Coronary artery (tissue), 2 donors: ENCODE data around the gene KRT71.

Source experiments
- DNase-seq: peaks from one replicate; pipeline ENCODE4 v3.0.0-alpha.2; 2017; ENCODE audit warnings: low spot score
- H3K27ac ChIP-seq, 2 donors: fragments of 200-600 bp; sonication (generic); one replicate each; pipeline ENCODE4 v1.5.1; 2016 to 2019
- H3K4me3 ChIP-seq: fragments of 200-600 bp; sonication (generic); 2 replicates; pipeline ENCODE4 v1.5.1; 2016; ENCODE audit warnings: mild to moderate bottlenecking, moderate library complexity
- CTCF ChIP-seq: fragments of 200-600 bp; sonication (generic); IDR thresholded peaks from one replicate; pipeline ENCODE4 v1.5.1; 2019; ENCODE audit warnings: antibody characterized with exemption

KRT71 gene

GRCh38 chr12:52498946-52499345 lies 54.0 kb downstream of the KRT71 start:
- DNase-seq: no peak
- Histone ChIP-seq H3K4me3 (no peak overlapping the region), H3K27ac (no peak overlapping the region)
- TF ChIP-seq CTCF: no peak

- TF ChIP-seq CTCF: no peak
- no peak for DNase-seq
- Histone ChIP-seq H3K27ac (no peak overlapping the region), H3K4me3 (no peak overlapping the region)
Measured at GRCh38 chr12:52497975-52498374, 55.0 kb downstream of the KRT71 start.

GRCh38 chr12:52496590-52497071 lies 56.3 kb downstream of the KRT71 start:
- peak; percentile 72 for DNase-seq
- Histone ChIP-seq H3K27ac (no peak overlapping the region), H3K4me3 (no peak overlapping the region)
- TF ChIP-seq CTCF: no peak

- no peak for DNase-seq
- no peak overlapping the region for H3K27ac ChIP-seq
- TF ChIP-seq CTCF: no peak
Measured at GRCh38 chr12:52496054-52496453, 56.9 kb downstream of the KRT71 start.

GRCh38 chr12:52495389-52495788 lies 57.6 kb downstream of the KRT71 start:
- no peak overlapping the region for H3K27ac ChIP-seq
- no peak for TF ChIP-seq CTCF
- DNase-seq: no peak
- H3K4me3 ChIP-seq: no peak overlapping the region

More at GRCh38 chr12:52496054-52496453, 56.9 kb downstream of the KRT71 start:
- H3K4me3 ChIP-seq: no peak overlapping the region

GRCh38 chr12:52494518-52494917 lies 58.4 kb downstream of the KRT71 start:
- peak overlapping the region in 1 of 2 donors; percentile 35 for H3K27ac ChIP-seq
- no peak for TF ChIP-seq CTCF
- DNase-seq: no peak

GRCh38 chr12:52494100-52494499 lies 58.8 kb downstream of the KRT71 start:
- Histone ChIP-seq H3K4me3 (no peak overlapping the region), H3K27ac (peak overlapping the region in 1 of 2 donors; percentile 35)
- no peak for TF ChIP-seq CTCF
- no peak for DNase-seq

More at GRCh38 chr12:52494518-52494917, 58.4 kb downstream of the KRT71 start:
- H3K4me3 ChIP-seq: no peak overlapping the region
